GM12865 (cell line): Measurements from ENCODE around the gene GP9.

Experiments
- DNase-seq: peaks from one replicate; pipeline ENCODE4 v3.0.0; 2010; ENCODE audit warnings: low read depth
- H3K4me3 ChIP-seq: 2 replicates; pipeline ENCODE4 v1.5.1; 2011; ENCODE audit warnings: mild to moderate bottlenecking, low read depth, low read length, control low read depth
- TF ChIP-seq, protein P1 (sequence below): IDR thresholded peaks from 2 replicates; pipeline ENCODE4 v1.5.1; 2011; ENCODE audit warnings: low read length, control low read depth, low read depth, inconsistent platforms; ENCODE audit not compliant: insufficient read depth; ENCODE audit errors: missing control alignments

GP9 gene

DNA sequence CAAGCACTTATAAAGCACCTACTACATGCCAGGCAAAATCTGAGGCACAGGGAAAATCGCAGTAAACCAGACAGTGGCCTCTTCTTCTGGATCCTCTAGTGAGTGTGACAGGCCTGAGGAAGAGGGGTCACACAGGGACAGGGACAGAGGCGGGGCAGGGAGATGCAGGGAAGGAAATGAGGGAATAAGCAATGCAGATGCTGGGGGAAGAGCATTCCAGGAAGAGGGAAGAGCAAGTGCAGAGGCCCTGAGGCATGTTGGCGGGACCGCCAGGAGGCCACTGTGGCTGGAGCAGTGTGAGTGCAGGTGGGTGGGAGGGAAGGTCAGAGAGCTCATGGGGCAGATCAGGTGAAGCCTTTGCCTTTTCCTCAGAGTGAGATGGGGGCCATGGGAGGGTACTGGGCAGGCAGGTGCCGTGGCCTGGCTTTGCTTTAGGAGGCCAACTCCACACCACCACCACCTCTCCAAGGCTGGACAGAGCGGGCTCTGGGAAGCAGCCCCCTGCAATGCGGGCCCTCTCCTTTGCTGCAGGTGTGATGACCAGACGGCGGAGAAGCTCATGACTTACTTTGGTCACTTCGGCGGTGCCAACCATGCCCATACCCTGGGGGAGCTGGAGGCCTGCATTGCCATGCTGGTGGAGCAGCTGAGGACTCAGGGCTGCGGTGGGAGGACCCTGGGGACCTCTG is 26.8 kb upstream of the GP9 start:
- no peak overlapping the region for H3K4me3 ChIP-seq
- TF ChIP-seq, protein P1, sequence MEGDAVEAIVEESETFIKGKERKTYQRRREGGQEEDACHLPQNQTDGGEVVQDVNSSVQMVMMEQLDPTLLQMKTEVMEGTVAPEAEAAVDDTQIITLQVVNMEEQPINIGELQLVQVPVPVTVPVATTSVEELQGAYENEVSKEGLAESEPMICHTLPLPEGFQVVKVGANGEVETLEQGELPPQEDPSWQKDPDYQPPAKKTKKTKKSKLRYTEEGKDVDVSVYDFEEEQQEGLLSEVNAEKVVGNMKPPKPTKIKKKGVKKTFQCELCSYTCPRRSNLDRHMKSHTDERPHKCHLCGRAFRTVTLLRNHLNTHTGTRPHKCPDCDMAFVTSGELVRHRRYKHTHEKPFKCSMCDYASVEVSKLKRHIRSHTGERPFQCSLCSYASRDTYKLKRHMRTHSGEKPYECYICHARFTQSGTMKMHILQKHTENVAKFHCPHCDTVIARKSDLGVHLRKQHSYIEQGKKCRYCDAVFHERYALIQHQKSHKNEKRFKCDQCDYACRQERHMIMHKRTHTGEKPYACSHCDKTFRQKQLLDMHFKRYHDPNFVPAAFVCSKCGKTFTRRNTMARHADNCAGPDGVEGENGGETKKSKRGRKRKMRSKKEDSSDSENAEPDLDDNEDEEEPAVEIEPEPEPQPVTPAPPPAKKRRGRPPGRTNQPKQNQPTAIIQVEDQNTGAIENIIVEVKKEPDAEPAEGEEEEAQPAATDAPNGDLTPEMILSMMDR: no peak
- DNase-seq: no peak

DNA sequence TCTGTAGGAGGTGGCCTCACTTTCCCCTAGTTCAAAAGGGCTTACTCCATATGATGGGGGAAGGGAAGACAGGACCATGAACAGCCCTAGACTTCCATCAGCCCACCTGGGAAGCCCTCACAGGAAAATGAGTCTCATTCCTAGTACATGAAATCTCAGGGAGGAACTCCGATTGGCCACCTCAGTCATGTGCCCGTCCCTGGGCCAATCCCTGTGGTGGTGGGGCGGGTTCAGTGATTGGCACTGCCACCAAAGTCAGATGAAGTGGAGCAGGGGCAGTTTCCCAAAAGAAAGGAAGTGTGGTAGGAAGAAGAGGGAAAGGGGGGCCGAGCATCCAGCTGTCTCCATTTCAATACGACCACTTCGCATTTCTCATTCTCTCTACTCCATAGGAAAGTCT is 25.9 kb upstream of the GP9 start:
- H3K4me3 ChIP-seq: no peak overlapping the region
- TF ChIP-seq, protein P1: no peak
- no peak for DNase-seq

DNA sequence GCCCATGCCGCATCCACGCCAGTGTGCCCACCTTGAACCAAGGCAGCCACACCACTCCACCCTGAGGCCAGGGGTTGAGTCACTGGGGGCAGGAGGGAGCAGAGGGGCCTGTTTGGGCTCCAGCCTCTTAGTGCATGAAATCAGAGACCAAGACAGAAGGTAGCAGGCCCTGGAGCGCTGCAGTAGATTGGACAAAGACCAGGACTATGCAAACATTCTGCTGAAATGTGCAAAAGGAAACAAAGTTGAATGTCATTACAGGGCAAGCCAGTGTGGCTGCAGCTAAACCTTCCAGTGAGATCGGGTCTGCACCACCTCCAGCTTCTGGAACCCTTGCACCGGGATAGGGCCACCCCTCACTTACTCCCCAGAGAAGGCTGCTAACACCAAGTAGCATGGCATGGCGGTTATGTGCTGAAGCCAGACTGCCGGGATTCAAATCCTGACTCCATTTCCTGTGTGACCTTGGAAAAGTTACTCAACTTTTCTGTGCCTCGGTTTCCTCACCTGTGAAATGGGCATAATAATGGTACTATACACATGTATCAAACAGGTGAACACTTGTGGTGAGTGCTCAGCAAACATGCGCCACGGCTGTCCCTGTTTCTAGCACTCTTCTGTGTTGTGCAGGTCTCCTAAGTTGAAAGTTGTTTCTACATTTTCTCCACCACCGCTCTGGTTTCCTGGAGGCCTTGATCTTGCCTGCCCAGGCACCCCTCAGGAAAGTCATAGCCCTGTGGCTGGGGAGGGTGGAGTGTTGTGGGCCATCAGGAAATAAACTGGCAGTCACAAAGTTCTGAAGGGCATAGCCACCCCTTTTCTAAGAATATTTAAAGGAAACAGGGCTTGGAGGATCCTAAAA is 25.0 kb upstream of the GP9 start:
- no peak overlapping the region for H3K4me3 ChIP-seq
- TF ChIP-seq, protein P1: no peak
- no peak for DNase-seq

DNA sequence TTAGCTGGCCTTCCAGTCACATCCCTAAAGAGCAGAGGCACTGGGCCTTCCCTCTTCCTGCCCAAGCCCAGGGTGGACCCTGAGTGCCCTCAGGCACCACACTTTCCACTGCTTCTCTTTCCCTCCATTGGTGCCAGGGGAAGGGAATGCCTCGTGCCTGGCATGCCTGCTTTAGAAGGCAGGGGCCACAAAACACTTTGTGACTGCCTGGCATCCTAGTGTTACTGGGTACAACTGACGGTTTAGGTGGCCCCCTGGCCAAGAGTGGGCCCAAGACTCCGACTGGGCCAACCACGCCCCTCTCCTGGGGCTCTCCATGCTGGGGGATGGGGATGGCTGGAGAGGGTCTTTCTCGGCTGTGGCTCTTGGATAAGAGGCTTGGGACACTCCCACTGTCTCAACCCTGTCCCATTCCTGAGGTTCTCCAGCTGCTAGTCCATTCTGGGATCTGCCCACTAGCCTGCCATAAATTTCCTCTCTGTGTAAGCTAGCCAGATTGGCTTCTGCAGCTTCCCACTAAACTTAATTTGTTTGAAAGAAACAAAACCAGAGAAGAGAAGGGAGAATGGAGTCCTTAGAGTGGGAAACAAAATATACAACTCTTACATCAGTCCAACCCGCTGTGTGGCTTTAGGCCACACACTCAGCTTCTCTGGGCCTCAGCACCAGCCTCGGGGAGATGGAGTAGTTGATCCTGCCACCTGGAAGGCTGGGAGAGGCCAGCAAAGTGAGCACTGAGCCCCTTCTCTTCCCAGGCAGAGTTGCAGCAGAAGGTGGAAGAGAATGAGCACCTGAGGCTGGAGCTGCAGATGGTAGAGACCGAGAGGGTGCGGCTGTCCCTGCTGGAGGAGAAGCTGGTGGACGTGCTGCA is 24.1 kb upstream of the GP9 start:
- DNase-seq: no peak

DNA sequence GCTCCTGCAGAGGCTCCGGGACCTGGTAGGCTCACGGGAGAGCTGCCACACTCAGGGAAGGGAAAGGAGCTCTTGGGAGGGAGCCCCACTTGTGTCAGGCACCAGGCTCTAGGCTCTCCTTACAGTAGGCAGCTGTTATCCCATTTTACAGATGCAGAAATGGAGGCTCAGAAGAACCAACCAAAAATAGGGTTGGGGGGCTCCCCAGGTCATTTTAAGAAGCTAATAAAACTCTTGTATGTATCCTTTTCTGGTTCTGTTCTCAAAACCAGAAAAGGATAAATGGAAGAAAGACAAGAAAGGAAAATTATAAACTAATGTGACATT is 23.5 kb upstream of the GP9 start:
- TF ChIP-seq, protein P1: no peak
- H3K4me3 ChIP-seq: no peak overlapping the region
- DNase-seq: no peak

More for the DNA sequence above, 24.1 kb upstream of the GP9 start:
- no peak overlapping the region for H3K4me3 ChIP-seq
- TF ChIP-seq, protein P1: no peak

DNA sequence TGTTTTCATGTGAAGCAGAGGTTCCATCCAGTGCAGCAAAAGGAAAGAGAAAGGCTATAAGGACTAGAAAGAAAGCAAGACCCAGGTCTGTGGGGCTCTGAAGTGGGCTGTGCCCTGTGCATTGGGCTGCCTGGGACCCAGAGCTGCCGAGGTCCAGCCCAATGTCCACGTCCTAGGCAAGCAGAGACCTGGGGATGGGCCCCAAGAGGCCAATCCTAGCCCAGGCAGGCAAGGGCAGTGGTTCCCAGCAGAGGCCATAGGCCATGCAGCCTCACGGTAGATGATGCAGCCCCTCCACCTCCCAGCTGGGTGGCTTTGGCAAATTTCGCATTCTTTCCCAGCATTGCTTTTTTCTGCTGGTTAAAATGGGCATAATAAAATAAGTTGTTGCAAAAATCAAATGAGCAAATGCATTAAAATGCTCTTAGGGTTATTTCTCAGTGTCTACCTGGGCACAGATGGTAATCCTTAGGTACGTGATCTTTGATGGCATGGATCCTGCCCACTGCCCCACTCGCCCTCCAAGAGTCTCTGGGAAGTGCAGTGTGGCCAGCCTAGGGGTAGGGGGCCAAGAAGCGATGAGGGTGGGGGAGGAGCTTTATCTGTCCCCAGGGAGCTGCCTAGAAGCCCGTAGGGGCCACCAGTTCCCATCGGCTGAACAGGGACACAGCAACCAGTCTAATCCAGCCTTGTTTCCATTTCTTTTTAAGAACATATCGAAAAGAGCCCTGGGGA is 22.3 kb upstream of the GP9 start:
- no peak for DNase-seq
- H3K4me3 ChIP-seq: no peak overlapping the region
- TF ChIP-seq, protein P1: no peak
